K562 (cell line): ENCODE results near the gene CPLX1. TPM values are rescaled to one million over a fixed set of nuclear protein-coding genes. Genes with fewer than 3 reads are reported as not detected.

ENCODE experiments used
- ATAC-seq: fragments of 200-7000 bp; cut with Tn5 transposase; 3 replicates; pipeline ENCODE4 v1.9.1; 2020; ENCODE audit warnings: moderate library complexity
- BruUV-seq: library from RNA; stranded (reverse); fragments of 400-500 nt; replicated peaks from 2 replicates; lab custom pipeline; 2021; lab: Mats Ljungman, UMichigan
- CTCF ChIA-PET: fragments of 300-600 bp; formaldehyde crosslinking; extraction: SDS; loops from one replicate; lab custom pipeline; 2021; ENCODE audit warnings: low intra/inter-chr PET ratio; lab: Yijun Ruan, JAX
- POLR2A ChIA-PET: fragments of 300-600, 350-650 bp; sonication (Branson Sonifier 250); formaldehyde crosslinking; extraction: SDS; loops from one replicate; lab custom pipeline; 2021; ENCODE audit warnings: antibody characterized with exemption, inconsistent platforms; lab: Yijun Ruan, JAX
- DNase-seq, 4 experiments: peaks; one replicate each; pipeline versions ENCODE4 v3.0.0 to v3.0.0-alpha.2; 2011 to 2018; ENCODE audit warnings: low spot score in 3 of 4, mixed read lengths in 3 of 4; ENCODE audit errors: extremely low read depth in 1 of 4
- FAIRE-seq: peaks from 2 replicates; lab custom pipeline; 2011; peaks lifted over from hg19 to GRCh38; lab: Jason Lieb, UNC
- H2AFZ ChIP-seq: 2 replicates; pipeline ENCODE4 v1.6.0; 2011; ENCODE audit warnings: low read depth, low read length, control low read depth, inconsistent platforms
- H3K27ac ChIP-seq: fragments of 200-600 bp; 3 replicates; pipeline ENCODE4 v1.8.0; 2011; ENCODE audit warnings: low read depth, mild to moderate bottlenecking, control low read depth, inconsistent platforms, low read length, moderate library complexity, mixed read lengths; ENCODE audit errors: extremely low read depth
- H3K27me3 ChIP-seq, 2 experiments: fragments of 300-600 bp in 1 of 2; 2 replicates in 1 of 2; 3 replicates in 1 of 2; pipeline versions ENCODE4 v1.6.0 to v1.8.0; 2011; ENCODE audit warnings: inconsistent platforms in 2 of 2, low read length in 2 of 2, mild to moderate bottlenecking in 1 of 2, mixed read lengths in 1 of 2, moderate library complexity in 1 of 2; ENCODE audit not compliant: control insufficient read depth in 2 of 2, insufficient read depth in 2 of 2
- H3K36me3 ChIP-seq: fragments of 300-600 bp; 3 replicates; pipeline ENCODE4 v1.8.0; 2011; ENCODE audit warnings: mild to moderate bottlenecking, low read length, inconsistent platforms; ENCODE audit not compliant: control insufficient read depth, insufficient read depth
- H3K4me1 ChIP-seq, 2 experiments: fragments of 200-600 bp in 1 of 2; replicated peaks in 1 of 2; 2 replicates in 1 of 2; 3 replicates in 1 of 2; pipeline versions ENCODE4 v1.5.1 to v1.8.0; 2011; ENCODE audit warnings: inconsistent platforms in 2 of 2, low read length in 2 of 2, mild to moderate bottlenecking in 1 of 2, mixed read lengths in 1 of 2, moderate library complexity in 1 of 2; ENCODE audit not compliant: control insufficient read depth in 2 of 2, insufficient read depth in 2 of 2
- H3K4me2 ChIP-seq: 2 replicates; pipeline ENCODE4 v1.6.1; 2011; ENCODE audit warnings: low read length, control low read depth, inconsistent platforms, mixed read lengths; ENCODE audit not compliant: insufficient read depth
- H3K4me3 ChIP-seq: fragments of 200-600 bp; sonication (generic), shearing (Covaris generic); 2 replicates; pipeline ENCODE4 v1.5.1; 2016; ENCODE audit warnings: control low read depth, inconsistent platforms
- H3K79me2 ChIP-seq: fragments of 200-600 bp; 3 replicates; pipeline ENCODE4 v1.8.0; 2011; ENCODE audit warnings: low read length, inconsistent platforms; ENCODE audit not compliant: control insufficient read depth, insufficient read depth
- H3K9ac ChIP-seq, 2 experiments: 2 replicates each; pipeline versions ENCODE4 v1.6.0 to v1.6.1; 2011; ENCODE audit warnings: low read depth in 2 of 2, low read length in 2 of 2, control low read depth in 1 of 2, inconsistent platforms in 1 of 2, mild to moderate bottlenecking in 1 of 2, mixed read lengths in 1 of 2; ENCODE audit not compliant: insufficient read depth in 1 of 2
- H3K9me1 ChIP-seq: one replicate; pipeline ENCODE4 v1.6.0; 2011; ENCODE audit warnings: inconsistent platforms, mild to moderate bottlenecking, low read length, moderate library complexity; ENCODE audit not compliant: control insufficient read depth, insufficient read depth
- H3K9me3 ChIP-seq: replicated peaks from 2 replicates; pipeline ENCODE4 v1.5.1; 2011; ENCODE audit warnings: low read depth, low read length, inconsistent platforms; ENCODE audit not compliant: control insufficient read depth, insufficient read depth
- H4K20me1 ChIP-seq: replicated peaks from 2 replicates; pipeline ENCODE4 v1.6.1; 2011; ENCODE audit warnings: low read length, inconsistent platforms, mixed read lengths; ENCODE audit not compliant: control insufficient read depth, insufficient read depth
- HLTF ChIP-seq: fragments of 450-650 bp; IDR thresholded peaks from 2 replicates; pipeline ENCODE4 v1.6.1; 2016
- KDM1A ChIP-seq, 2 experiments: fragments of 450-650 bp; IDR thresholded peaks; 2 replicates each; pipeline ENCODE4 v1.6.1; 2016; ENCODE audit warnings: mild to moderate bottlenecking in 2 of 2
- RBM25 ChIP-seq: fragments of 200-400 bp; formaldehyde crosslinking; IDR thresholded peaks from 2 replicates; pipeline ENCODE4 v1.6.1; 2018; ENCODE audit warnings: low read length, low read depth, moderate library complexity; ENCODE audit not compliant: severe bottlenecking
- ZNF263 ChIP-seq: sonication (generic); formaldehyde crosslinking; IDR thresholded peaks from 2 replicates; pipeline ENCODE4 v1.8.0; 2022; ENCODE audit warnings: mild to moderate bottlenecking, missing genetic modification reagents, borderline replicate concordance
- WGBS: fragments of 100-300 bp; shearing (Covaris generic); methylation state at CpG from one replicate; pipeline ENCODE4 v1.1.6; 2016; ENCODE audit warnings: low coverage, mixed read lengths; ENCODE audit not compliant: insufficient coverage; ENCODE audit errors: missing lambda C conversion rate; 5-methylcytosine and 5-hydroxymethylcytosine counted together
- in situ Hi-C: fragments of 300-500 bp; cut with MboI; formaldehyde crosslinking; loops from 4 replicates; pipeline ENCODE4 v1.15.0; 2018; ENCODE audit warnings: inconsistent platforms, mixed read lengths
- intact Hi-C: fragments of 100-400 bp; cut with micrococcal nuclease; formaldehyde crosslinking; loops from 2 replicates; pipeline ENCODE4 v1.14.2; 2022
- polyA plus RNA-seq, 8 experiments: library from polyadenylated mRNA; depleted of rRNA in 4 of 8; stranded (reverse) in 5 of 8; unstranded in 3 of 8; fragments of >200 nt; fragmentation: Nextera tagmentation in 2 of 8; fragmentation: Illumina TruSeq in 1 of 8; extraction: Ambion mirVana in 2 of 8; extraction: Trizol in 1 of 8; gene quantifications; 2 replicates each; pipeline versions ENCODE4 v1.2.1 to v1.2.3, GENCODE V29; 2011 to 2014; ENCODE audit warnings: inconsistent platforms in 1 of 8, missing spikeins in 1 of 8
- total RNA-seq, 7 experiments: library from RNA; depleted of rRNA in 6 of 7; stranded (reverse); fragments of >200 nt in 6 of 7; fragmentation: Illumina TruSeq in 2 of 7; extraction: Trizol in 2 of 7; gene quantifications; 2 replicates each; pipeline versions ENCODE4 v1.2.1 to v1.2.3, GENCODE V29; 2011 to 2021; ENCODE audit warnings: low replicate concordance in 1 of 7
- TF ChIP-seq, protein P1 (sequence below): fragments of 250-450 bp; sonication (Bioruptor Pico); IDR thresholded peaks from 2 replicates; pipeline ENCODE4 v1.4.0; 2020; ENCODE audit warnings: borderline replicate concordance

CPLX1 gene
- total and polyA plus RNA-seq, 9 of the 15 experiments (the other 6 are each of a cell fraction or from before 2014, with no cell fraction given), result 0.03 to 3.3 (median 0.17) TPM; not detected in 2

DNA sequence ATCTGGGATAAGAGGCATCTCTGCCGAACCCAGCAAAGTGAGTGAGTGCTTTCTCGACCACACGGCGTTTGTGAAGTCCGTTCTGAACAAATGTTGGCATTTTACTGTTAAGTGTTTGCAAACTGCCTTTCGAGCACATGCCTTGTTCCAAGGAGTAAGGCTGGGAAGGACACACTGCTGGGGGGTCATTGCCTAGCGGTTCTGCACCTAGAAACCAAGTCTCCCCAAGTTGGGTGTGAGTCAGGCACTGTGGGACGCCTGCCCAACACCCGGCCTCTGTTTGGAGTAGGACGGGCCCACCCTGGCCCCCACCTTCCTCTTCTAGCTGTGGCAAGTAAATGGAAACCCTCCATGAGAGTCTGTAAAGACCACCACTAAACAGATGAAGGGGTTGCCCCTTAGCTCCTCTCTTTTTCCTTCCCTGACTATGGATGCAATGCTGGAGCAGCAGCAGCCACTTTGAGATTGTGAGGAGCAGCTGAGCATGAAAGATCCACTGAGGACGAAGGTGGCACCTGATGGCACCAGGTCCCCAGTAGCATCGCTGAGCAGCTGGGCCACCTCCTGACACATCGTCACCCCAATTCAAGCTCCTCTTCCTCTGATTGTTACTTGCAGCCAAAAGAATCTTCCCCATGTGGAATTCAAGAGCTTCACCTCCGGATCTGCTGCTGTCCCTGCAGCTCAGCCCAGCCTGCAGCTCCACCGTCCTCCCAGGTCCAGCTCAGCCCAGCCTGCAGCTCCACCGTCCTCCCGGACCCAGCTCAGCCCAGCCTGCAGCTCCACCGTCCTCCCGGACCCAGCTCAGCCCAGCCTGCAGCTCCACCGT lies 6.3 kb downstream of the CPLX1 start:
- H3K4me3 ChIP-seq, result no peak overlapping the region
- H3K27me3 ChIP-seq, result peaks cover 23 to 85% of the 10 kb centered on the region in 2 experiments; a peak in 4 of 5 replicates
- H3K27ac ChIP-seq, result no peak overlapping the region
- no peak overlapping the region for H3K9ac ChIP-seq
- no peaks in the 10 kb centered on the region for H3K9me3 ChIP-seq
- intact Hi-C loops, result no loop called here
- 3% methylated on average over 16 of the region's 20 CpGs for WGBS
- no peak overlapping the region for H2AFZ ChIP-seq
- no peak for FAIRE-seq
- TF ChIP-seq KDM1A (IDR thresholded peaks at IDR 0.05) (0 out of 4 replicates have a peak, but pooled peaks of 1 of the 2 experiments have one; percentile 9), ZNF263 (CRISPR knock-in tag) (peak; percentile 88; the same call in 1 of the 2 replicates), RBM25 (peak; percentile 84), HLTF (0 out of 2 replicates have a peak, but pooled peaks have one; percentile 38)
- TF ChIP-seq, protein P1, sequence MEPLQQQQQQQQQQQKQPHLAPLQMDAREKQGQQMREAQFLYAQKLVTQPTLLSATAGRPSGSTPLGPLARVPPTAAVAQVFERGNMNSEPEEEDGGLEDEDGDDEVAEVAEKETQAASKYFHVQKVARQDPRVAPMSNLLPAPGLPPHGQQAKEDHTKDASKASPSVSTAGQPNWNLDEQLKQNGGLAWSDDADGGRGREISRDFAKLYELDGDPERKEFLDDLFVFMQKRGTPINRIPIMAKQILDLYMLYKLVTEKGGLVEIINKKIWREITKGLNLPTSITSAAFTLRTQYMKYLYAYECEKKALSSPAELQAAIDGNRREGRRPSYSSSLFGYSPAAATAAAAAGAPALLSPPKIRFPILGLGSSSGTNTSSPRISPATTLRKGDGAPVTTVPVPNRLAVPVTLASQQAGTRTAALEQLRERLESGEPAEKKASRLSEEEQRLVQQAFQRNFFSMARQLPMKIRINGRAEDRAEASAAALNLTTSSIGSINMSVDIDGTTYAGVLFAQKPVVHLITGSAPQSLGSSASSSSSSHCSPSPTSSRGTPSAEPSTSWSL (CRISPR knock-in tag), result no peak
- TF ChIP-seq, all 486 proteins: peak for 4
- ChIA-PET POLR2A (interaction anchor here (0.6 to 1.5 kb wide), 2 partner anchors 38 to 185 kb away, joined by 3 to 4 read pairs; no protein-coding TSS in a partner anchor), CTCF (no interaction called here)
- BruUV-seq, result no TSS peak
- DNase-seq (no peak), ATAC-seq (no peak)
- Histone ChIP-seq H3K9me1 (no peaks in the 10 kb centered on the region), H3K4me1 (peaks cover 0 to 27% of the 10 kb centered on the region in 2 experiments; a peak in 2 of 5 replicates), H3K4me2 (no peak overlapping the region), H3K36me3 (no peaks in the 10 kb centered on the region), H3K79me2 (no peaks in the 10 kb centered on the region), H4K20me1 (no peaks in the 10 kb centered on the region; the same call in 1 of the 2 replicates)
- in situ Hi-C loops, result no loop called here
